NCI-H146 (cell line): ENCODE data around the gene ATP2B3.

Experiments used
- DNase-seq: peaks from one replicate; lab custom pipeline; 2025; lab: John Stamatoyannopoulos, UW

Gene ATP2B3

GRCh38 chrX:153537080-153537479 lies 19.6 kb downstream of the ATP2B3 start:
- no peak for DNase-seq

- no peak for DNase-seq
Observed at GRCh38 chrX:153537526-153538295, 20.3 kb downstream of the ATP2B3 start.

GRCh38 chrX:153538424-153538823 lies 21.0 kb downstream of the ATP2B3 start:
- no peak for DNase-seq

GRCh38 chrX:153539171-153539978 lies 21.9 kb downstream of the ATP2B3 start:
- peak; percentile 48 for DNase-seq

GRCh38 chrX:153539979-153540358 lies 22.5 kb downstream of the ATP2B3 start:
- DNase-seq = no peak

- no peak for DNase-seq
Observed at GRCh38 chrX:153544727-153545126, 27.3 kb downstream of the ATP2B3 start.

GRCh38 chrX:153546386-153546785 lies 28.9 kb downstream of the ATP2B3 start:
- DNase-seq = no peak

- DNase-seq = no peak
Observed at GRCh38 chrX:153547195-153547594, 29.8 kb downstream of the ATP2B3 start.

- no peak for DNase-seq
Observed at GRCh38 chrX:153549231-153549630, 31.8 kb downstream of the ATP2B3 start.

- DNase-seq = no peak
Observed at GRCh38 chrX:153549807-153550206, 32.4 kb downstream of the ATP2B3 start.

GRCh38 chrX:153551135-153551534 lies 33.7 kb downstream of the ATP2B3 start:
- DNase-seq = no peak

- DNase-seq = peak; percentile 45
Observed at GRCh38 chrX:153554519-153555167, 37.2 kb downstream of the ATP2B3 start.

- DNase-seq = no peak
Observed at GRCh38 chrX:153556767-153557166, 39.3 kb downstream of the ATP2B3 start.

- no peak for DNase-seq
Observed at GRCh38 chrX:153557618-153558355, 40.3 kb downstream of the ATP2B3 start.

GRCh38 chrX:153560000-153560399 lies 42.6 kb downstream of the ATP2B3 start:
- no peak for DNase-seq

GRCh38 chrX:153560466-153560865 lies 43.0 kb downstream of the ATP2B3 start:
- no peak for DNase-seq

GRCh38 chrX:153561337-153561736 lies 43.9 kb downstream of the ATP2B3 start:
- DNase-seq = no peak

GRCh38 chrX:153562546-153562945 lies 45.1 kb downstream of the ATP2B3 start:
- no peak for DNase-seq

- peak; percentile 65 for DNase-seq
Observed at GRCh38 chrX:153564047-153564606, 46.7 kb downstream of the ATP2B3 start.

- no peak for DNase-seq
Observed at GRCh38 chrX:153565996-153566580, 48.6 kb downstream of the ATP2B3 start.

GRCh38 chrX:153568451-153569011 lies 51.1 kb downstream of the ATP2B3 start:
- DNase-seq = no peak
